Measurements from ENCODE around the gene DMRTC2. TPM values are rescaled to one million over a fixed set of nuclear protein-coding genes. Genes with fewer than 3 reads are reported as not detected.

Gene DMRTC2
- polyA plus RNA-seq, 1 of the 3 experiments (the other 2 are of a cell fraction): not detected

DNA sequence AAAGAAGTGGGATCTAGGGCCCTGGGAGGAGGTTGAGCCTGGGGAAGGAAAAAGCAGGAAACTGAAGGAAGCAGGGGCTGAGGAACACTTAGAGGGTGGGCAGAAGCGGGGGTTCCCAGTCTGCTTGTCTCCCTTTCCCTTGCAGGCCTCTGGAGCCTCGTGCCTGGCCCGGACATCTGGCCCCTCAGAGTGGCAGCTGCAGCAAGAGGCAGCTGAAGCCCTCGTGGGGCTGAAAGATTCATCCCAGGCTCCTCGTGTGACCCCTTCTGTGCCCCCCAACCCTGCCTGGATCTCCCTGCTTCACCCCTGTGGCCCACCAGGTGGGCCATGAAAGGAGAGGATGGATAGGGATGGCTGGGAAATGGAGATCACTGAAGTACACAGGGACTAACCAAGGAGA is 5.5 kb downstream of the DMRTC2 start:
- Histone ChIP-seq H3K27ac (ENCODE audit: low read depth in 2 of 2, low read length in 1 of 2) (no peak overlapping the region), H2AFZ (ENCODE audit: low read depth) (no peak overlapping the region), H3F3A (replicated peaks; ENCODE audit: insufficient read depth) (no peaks in the 10 kb centered on the region), H3K9me2 (no peaks in the 10 kb centered on the region), H3K27me3 (ENCODE audit: insufficient read depth) (peaks cover 60% of the 10 kb centered on the region), H4K20me1 (ENCODE audit: insufficient read depth) (no peaks in the 10 kb centered on the region), H3K4me2 (no peak overlapping the region), H3K79me2 (ENCODE audit: insufficient read depth) (no peaks in the 10 kb centered on the region), H3K4me3 (ENCODE audit: low read depth in 2 of 2, low read length in 1 of 2) (no peak overlapping the region), H3K4me1 (ENCODE audit: control insufficient read depth in 1 of 2, insufficient read depth in 2 of 2, low read depth in 1 of 2, low read length in 1 of 2) (no peaks in the 10 kb centered on the region), H3K36me3 (replicated peaks in 1 of 2; ENCODE audit: control insufficient read depth in 1 of 2, insufficient read depth in 2 of 2, low read length in 1 of 2) (no peaks in the 10 kb centered on the region), H3K9ac (no peak overlapping the region), H3K9me3 (no peaks in the 10 kb centered on the region)
- no peak for TF ChIP-seq MEF2A (IDR thresholded peaks at IDR 0.05; ENCODE audit: borderline replicate concordance, low read depth)
- no peak for TF ChIP-seq GABPA (IDR thresholded peaks at IDR 0.05; ENCODE audit: low read depth)
- TF ChIP-seq TEAD4 (IDR thresholded peaks at IDR 0.05; ENCODE audit: borderline replicate concordance, insufficient read depth): no peak
- TF ChIP-seq RCOR1 (IDR thresholded peaks at IDR 0.05; ENCODE audit: low read length): no peak
- no peak for TF ChIP-seq SIN3A (IDR thresholded peaks at IDR 0.05; ENCODE audit: borderline replicate concordance, low read depth, low read length)
- no peak for TF ChIP-seq NFIC (IDR thresholded peaks at IDR 0.05; ENCODE audit: borderline replicate concordance)
- POLR2A ChIA-PET: interaction anchor here (0.7 to 1.0 kb wide), 2 partner anchors 9 to 10 kb away, joined by 3 to 5 read pairs; partner anchors contain the start of gene RPS19
- no peak for DNase-seq
- WGBS (ENCODE audit: low lambda C conversion rate): 25% methylated on average over 3 of the region's 5 CpGs
- CTCF ChIA-PET: interaction anchor here (0.7 to 5.5 kb wide), 6 partner anchors 8 to 144 kb away, joined by 3 to 34 read pairs (median 6); no protein-coding TSS in a partner anchor

- no peak for DNase-seq
- no peak overlapping the region for H3K4me2 ChIP-seq
- H2AFZ ChIP-seq (ENCODE audit: low read depth): no peak overlapping the region
- H3K27me3 ChIP-seq (ENCODE audit: insufficient read depth): peaks cover 65% of the 10 kb centered on the region
- no peaks in the 10 kb centered on the region for H3K4me1 ChIP-seq (ENCODE audit: control insufficient read depth in 1 of 2, insufficient read depth in 2 of 2, low read depth in 1 of 2, low read length in 1 of 2)
- no peak overlapping the region for H3K4me3 ChIP-seq (ENCODE audit: low read depth in 2 of 2, low read length in 1 of 2)
- CTCF ChIA-PET: interaction anchor here (1.3 to 5.5 kb wide), 5 partner anchors 15 to 145 kb away, joined by 3 to 34 read pairs (median 6); no protein-coding TSS in a partner anchor
- H3K9me2 ChIP-seq: no peaks in the 10 kb centered on the region
- H3K36me3 ChIP-seq (replicated peaks in 1 of 2; ENCODE audit: control insufficient read depth in 1 of 2, insufficient read depth in 2 of 2, low read length in 1 of 2): no peaks in the 10 kb centered on the region
- no peaks in the 10 kb centered on the region for H3K9me3 ChIP-seq
- no peaks in the 10 kb centered on the region for H3K79me2 ChIP-seq (ENCODE audit: insufficient read depth)
- no peak overlapping the region for H3K27ac ChIP-seq (ENCODE audit: low read depth in 2 of 2, low read length in 1 of 2)
- no peaks in the 10 kb centered on the region for H4K20me1 ChIP-seq (ENCODE audit: insufficient read depth)
- 20% methylated on average over 4 of the region's 4 CpGs for WGBS (ENCODE audit: low lambda C conversion rate)
- no peak overlapping the region for H3K9ac ChIP-seq
- no peaks in the 10 kb centered on the region for H3F3A ChIP-seq (replicated peaks; ENCODE audit: insufficient read depth)
- POLR2A ChIA-PET: interaction anchor here (0.8 kb wide), 1 partner anchor 8 kb away, joined by 3 read pairs; the partner anchor contains the start of gene RPS19
- TF ChIP-seq EZH2phosphoT487 (IDR thresholded peaks at IDR 0.05; ENCODE audit: borderline replicate concordance, low read depth) (no peak), MEF2A (IDR thresholded peaks at IDR 0.05; ENCODE audit: borderline replicate concordance, low read depth) (no peak), GATA2 (CRISPR knock-in tag; IDR thresholded peaks at IDR 0.05) (no peak), MXI1 (IDR thresholded peaks at IDR 0.05; ENCODE audit: low read depth, low read length) (no peak), YY1 (IDR thresholded peaks at IDR 0.05; ENCODE audit: low read depth) (no peak), TCF12 (IDR thresholded peaks at IDR 0.05) (no peak), IRF3 (IDR thresholded peaks at IDR 0.05; ENCODE audit: low read depth, low read length) (no peak), RCOR1 (IDR thresholded peaks at IDR 0.05; ENCODE audit: low read length) (no peak), ELF1 (IDR thresholded peaks at IDR 0.05) (no peak), EP300 (IDR thresholded peaks at IDR 0.05; ENCODE audit: borderline replicate concordance in 1 of 2, low read depth in 1 of 2, low read length in 1 of 2) (no peak), RAD21 (IDR thresholded peaks at IDR 0.05; ENCODE audit: low read length) (no peak), JUND (IDR thresholded peaks at IDR 0.05) (no peak), FOXJ3 (CRISPR knock-in tag; IDR thresholded peaks at IDR 0.05) (no peak), ZBTB33 (IDR thresholded peaks at IDR 0.05; ENCODE audit: borderline replicate concordance, low read depth) (no peak)
- TF ChIP-seq, protein P1, sequence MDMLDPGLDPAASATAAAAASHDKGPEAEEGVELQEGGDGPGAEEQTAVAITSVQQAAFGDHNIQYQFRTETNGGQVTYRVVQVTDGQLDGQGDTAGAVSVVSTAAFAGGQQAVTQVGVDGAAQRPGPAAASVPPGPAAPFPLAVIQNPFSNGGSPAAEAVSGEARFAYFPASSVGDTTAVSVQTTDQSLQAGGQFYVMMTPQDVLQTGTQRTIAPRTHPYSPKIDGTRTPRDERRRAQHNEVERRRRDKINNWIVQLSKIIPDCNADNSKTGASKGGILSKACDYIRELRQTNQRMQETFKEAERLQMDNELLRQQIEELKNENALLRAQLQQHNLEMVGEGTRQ (IDR thresholded peaks at IDR 0.05; ENCODE audit: borderline replicate concordance, low read depth, low read length): no peak
- TF ChIP-seq, protein P2, sequence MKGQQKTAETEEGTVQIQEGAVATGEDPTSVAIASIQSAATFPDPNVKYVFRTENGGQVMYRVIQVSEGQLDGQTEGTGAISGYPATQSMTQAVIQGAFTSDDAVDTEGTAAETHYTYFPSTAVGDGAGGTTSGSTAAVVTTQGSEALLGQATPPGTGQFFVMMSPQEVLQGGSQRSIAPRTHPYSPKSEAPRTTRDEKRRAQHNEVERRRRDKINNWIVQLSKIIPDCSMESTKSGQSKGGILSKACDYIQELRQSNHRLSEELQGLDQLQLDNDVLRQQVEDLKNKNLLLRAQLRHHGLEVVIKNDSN (IDR thresholded peaks at IDR 0.05; ENCODE audit: borderline replicate concordance, low read depth): no peak
Measured at GRCh38 chr19:41851456-41851855, 6.6 kb downstream of the DMRTC2 start.

Data from SK-N-SH (cell line).